ENCODE measurements around the gene NOL9.
"Not testable (repeated sequence)": the region's sequence is repeated elsewhere in the genome, so short reads cannot be mapped to it uniquely, and the experiment has no call there.

The NOL9 gene

GRCh38 chr1:6574818-6575217 is 20.5 kb upstream of the NOL9 start:
- no peak for TF ChIP-seq CTCF (IDR thresholded peaks at IDR 0.05; ENCODE audit: extremely low read depth, missing control alignments)
- DNase-seq (ENCODE audit: low spot score), result no peak

GRCh38 chr1:6574025-6574620 is 19.8 kb upstream of the NOL9 start:
- no peak for TF ChIP-seq CTCF (IDR thresholded peaks at IDR 0.05; ENCODE audit: extremely low read depth, missing control alignments)
- no peak for DNase-seq (ENCODE audit: low spot score)

- no peak for DNase-seq (ENCODE audit: low spot score)
- TF ChIP-seq CTCF (IDR thresholded peaks at IDR 0.05; ENCODE audit: extremely low read depth, missing control alignments), result no peak
Observed at GRCh38 chr1:6572653-6573383, 18.5 kb upstream of the NOL9 start.

GRCh38 chr1:6570987-6571386 is 16.7 kb upstream of the NOL9 start:
- DNase-seq (ENCODE audit: low spot score), result no peak
- TF ChIP-seq CTCF (IDR thresholded peaks at IDR 0.05; ENCODE audit: extremely low read depth, missing control alignments), result no peak

GRCh38 chr1:6570100-6570499 is 15.8 kb upstream of the NOL9 start:
- no peak for TF ChIP-seq CTCF (IDR thresholded peaks at IDR 0.05; ENCODE audit: extremely low read depth, missing control alignments)
- DNase-seq (ENCODE audit: low spot score), result no peak

GRCh38 chr1:6569033-6569432 is 14.7 kb upstream of the NOL9 start:
- no peak for DNase-seq (ENCODE audit: low spot score)
- TF ChIP-seq CTCF (IDR thresholded peaks at IDR 0.05; ENCODE audit: extremely low read depth, missing control alignments), result no peak

GRCh38 chr1:6560267-6560666 is 6.0 kb upstream of the NOL9 start:
- DNase-seq (ENCODE audit: low spot score), result no peak

GRCh38 chr1:6559161-6559560 is 4.8 kb upstream of the NOL9 start:
- DNase-seq (ENCODE audit: low spot score), result not testable (repeated sequence)

More at GRCh38 chr1:6560267-6560666, 6.0 kb upstream of the NOL9 start:
- no peak for TF ChIP-seq CTCF (IDR thresholded peaks at IDR 0.05; ENCODE audit: extremely low read depth, missing control alignments)
